HPDE6-E6E7 (cell line): ENCODE data around the gene GNB1.
"Not testable (repeated sequence)": the region's sequence is repeated elsewhere in the genome, so short reads cannot be mapped to it uniquely, and the experiment has no call there.

Experiments used
- DNase-seq: peaks from one replicate; pipeline ENCODE4 v3.0.0; 2011; ENCODE audit warnings: missing footprints; ENCODE audit errors: extremely low spot score

Gene GNB1

GRCh38 chr1:1890506-1891348, at the start of gene GNB1:
TSS of gene GNB1 (minus strand) at chr1:1891087. CDS start at chr1:1825453, 65,634 bp downstream.
- DNase-seq = peak; percentile 81

DNA sequence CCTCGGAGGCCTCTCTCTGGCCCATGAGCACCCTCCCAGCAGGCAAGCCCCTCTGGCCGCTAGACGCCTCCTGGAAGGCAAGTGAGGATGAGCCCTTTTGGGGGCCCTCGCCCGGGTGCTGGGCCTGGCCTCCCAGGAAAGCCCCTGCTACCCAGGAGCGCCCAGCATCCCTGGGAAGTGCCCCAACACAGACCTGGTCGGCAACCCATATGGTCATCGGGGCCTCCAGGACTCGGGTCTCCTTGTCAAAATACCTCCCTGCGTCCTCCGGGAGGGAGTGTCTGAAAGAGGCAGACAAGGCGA, 49.2 kb upstream of the GNB1 start:
- DNase-seq = no peak

DNA sequence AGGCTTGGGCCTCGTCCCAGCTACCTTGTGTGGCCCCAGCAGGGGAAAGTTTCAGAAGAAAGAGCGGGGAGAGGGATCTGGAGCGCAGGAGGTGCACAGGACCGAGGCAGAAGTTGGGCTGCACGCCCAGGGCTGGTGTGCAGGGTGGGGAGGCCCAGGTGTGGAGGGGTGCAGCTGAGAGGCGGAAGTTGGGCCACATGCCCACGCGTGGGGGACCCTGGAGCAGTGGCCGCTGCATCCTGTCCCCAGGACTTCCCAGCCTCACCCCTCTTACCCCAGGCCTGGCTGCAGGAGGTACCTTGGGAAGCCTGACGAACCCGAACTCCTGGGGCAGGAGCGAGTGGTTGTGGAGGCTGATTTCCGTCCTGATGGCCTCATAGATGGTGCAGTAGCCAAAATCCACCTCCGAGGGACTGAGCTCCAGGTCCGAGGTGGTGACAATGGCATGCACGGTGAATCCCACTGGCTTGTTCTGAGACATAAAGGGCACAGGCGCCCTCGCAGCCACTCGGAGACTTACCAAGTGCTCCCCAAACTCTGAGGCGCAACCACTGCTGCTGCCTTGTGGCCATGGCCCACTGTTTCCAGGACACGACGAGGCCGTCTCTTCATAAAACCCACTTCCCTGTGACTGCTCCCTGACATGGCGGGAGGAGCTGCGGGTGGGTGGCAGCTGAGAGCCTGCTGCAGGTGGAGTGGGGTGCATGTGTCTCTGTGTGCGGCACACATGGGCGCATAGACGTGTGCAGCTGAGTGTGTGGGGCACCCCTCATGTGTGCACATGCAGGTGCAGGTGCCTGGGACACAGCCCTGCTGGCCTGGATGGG, 48.6 kb upstream of the GNB1 start:
- DNase-seq = no peak

- no peak for DNase-seq
Measured at GRCh38 chr1:1938613-1939295, 47.9 kb upstream of the GNB1 start.

GRCh38 chr1:1938276-1938573, 47.3 kb upstream of the GNB1 start:
- no peak for DNase-seq

- no peak for DNase-seq
Measured at GRCh38 chr1:1937549-1938275, 46.8 kb upstream of the GNB1 start.

DNA sequence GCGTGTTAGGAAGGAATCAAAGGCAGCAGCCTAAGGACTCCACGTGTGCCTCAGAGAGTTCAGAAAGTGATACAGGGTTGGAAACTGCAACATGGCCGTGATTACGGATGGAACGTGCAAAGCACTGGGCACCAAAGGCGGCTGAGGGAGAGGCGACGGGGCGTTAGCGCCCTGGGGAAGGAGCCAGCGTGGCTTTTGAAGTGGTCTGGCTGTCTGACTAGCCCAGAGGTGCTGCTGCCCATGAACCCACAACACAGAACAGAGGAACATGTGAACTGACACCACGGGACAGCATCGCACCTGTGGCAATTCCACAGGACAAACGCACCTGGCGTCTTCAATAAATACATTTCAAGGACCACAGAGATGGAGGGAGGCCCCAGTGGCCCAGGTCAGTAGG, 46.2 kb upstream of the GNB1 start:
- no peak for DNase-seq

GRCh38 chr1:1934848-1935247, 44.0 kb upstream of the GNB1 start:
- DNase-seq = not testable (repeated sequence)

DNA sequence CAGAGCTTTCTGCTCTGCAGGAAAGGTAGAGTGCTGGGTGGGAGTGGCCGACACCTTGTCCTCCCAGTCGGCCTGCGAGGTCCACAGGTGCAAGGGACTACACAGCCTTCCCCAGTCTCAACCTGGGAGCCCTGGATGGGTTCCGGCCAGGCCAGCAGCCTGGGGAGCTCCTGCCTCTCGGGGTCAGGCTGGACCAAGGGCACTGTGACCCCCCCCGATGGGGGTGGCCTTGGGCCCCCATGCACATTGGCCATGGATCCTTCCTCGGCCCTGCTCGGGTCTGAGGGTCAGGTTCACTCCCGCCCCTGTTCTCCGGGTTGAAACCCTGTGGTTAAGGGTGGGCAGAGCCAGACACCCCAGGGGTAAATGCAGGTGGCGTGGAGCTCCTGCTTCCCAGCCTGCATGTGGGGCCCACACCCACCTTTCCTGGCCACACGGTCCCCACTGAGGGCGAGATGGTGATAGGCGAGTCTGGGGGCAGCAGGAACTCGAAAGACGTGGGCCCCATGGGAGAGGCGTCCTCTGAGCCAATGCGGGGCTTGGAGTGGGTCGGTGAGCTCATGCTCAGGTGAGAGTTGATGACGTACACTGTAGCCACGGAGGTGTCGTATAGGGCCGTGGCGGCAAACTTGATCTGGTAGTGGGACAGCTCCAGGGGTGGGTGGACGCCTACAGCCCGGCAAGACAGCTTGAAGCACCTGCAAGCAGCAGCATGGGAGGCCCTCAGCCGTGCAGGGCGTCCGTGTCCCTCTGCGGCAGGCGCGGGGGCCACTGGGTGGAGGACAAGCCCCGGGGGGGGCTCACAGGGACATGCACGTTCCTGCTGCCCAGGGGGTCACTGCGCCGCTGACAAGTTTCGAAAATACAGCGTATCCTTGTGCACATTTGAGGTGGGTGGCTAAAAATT, 39.0 kb upstream of the GNB1 start:
- DNase-seq = no peak

GRCh38 chr1:1929102-1929638, 38.3 kb upstream of the GNB1 start:
- DNase-seq = no peak

DNA sequence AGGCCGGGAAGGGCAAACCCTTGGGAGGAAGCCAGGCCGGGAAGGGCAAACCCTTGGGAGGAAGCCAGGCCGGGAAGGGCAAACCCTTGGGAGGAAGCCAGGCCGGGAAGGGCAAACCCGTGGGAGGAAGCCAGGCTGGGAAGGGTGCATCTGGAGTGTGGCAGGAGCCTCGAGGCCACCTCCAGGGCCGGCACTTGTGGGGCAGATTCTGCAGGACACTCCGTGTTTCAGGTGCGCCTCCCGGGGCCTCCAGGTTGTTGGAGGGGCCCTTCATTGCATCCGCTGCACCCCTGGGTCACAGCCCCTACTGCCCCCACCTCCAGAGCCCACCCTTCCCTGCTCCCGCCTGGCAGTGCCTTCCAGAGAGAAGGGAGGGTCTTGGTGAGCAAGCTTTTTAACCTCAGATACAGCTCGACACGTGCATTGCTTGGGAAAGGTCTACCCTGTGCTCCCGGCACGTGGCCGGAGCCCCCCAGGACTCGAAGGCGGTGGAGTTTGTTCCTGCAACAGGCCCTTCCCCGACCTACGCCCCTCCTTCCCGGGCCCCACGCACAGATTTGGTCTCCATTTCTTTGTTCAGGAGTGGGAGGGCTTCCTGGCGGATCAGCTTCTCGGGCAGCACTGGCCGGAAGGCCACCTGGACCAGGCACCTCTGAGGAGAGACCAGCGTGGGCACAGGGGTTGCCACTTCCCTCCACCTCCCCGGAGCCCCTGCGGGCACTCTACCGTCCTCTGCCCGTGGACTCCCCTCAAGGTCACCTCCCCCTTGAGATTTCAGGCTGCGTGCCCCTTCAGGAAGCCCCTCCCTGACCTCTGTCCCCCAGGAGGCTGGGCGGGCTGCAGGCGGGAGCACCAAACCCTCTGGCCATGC, 37.6 kb upstream of the GNB1 start:
- DNase-seq = no peak

DNA sequence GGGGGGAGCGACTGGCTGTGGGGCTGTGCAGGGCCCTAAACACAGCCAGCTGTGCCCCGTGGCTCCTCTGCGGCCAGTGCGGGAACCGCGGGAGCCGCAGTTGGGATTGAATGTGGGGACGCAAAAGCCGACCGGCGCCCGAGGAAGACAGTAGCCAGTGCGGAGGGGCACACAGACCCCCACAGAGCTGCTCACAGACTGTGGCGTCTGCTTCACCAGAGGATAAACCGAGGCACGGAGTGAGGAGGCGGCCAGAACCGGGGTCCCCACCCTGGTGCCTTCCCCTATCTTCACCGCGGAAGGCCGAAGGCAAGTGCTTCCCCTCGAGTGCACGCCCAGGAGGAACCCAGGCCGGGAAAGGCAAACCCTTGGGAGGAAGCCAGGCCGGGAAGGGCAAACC, 36.9 kb upstream of the GNB1 start:
- DNase-seq = no peak

DNA sequence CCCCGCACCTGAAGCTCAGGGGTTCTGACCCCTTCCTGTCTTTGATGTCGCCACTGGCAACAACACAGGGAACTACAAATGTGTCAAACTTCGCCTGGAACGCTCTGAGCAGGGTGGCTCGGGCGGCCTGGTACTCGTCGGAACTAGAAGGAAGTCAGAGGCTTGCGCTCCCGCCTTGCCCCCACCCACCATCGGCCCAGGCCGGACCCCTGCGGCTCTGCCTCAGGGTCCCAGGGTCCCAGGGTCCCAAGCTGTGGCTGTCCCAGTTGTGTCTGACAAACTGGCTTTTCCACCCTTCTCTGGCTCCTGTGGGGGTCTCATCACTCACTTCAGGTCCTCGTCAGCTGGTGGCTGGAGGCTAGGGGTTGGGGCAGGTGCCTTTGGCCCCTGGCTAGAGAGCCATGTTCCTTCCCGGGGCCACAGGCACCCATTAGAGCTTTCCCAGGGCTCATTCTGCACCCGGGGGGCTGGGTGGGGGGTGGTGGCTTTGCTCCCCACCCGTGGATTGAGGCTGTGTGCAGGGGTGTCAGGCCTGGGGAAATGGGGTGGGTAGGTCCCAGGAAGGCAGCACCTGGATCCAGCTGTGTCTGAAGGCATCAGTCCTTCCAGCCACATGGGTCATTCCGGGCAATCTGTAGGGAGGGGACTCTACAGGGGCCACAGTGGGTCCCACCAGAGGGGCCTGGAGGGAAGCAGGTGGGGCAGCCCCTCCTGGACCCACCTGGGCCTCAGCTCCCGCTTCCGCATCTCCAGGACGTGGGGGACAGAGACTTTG, 36.2 kb upstream of the GNB1 start:
- DNase-seq = no peak

DNA sequence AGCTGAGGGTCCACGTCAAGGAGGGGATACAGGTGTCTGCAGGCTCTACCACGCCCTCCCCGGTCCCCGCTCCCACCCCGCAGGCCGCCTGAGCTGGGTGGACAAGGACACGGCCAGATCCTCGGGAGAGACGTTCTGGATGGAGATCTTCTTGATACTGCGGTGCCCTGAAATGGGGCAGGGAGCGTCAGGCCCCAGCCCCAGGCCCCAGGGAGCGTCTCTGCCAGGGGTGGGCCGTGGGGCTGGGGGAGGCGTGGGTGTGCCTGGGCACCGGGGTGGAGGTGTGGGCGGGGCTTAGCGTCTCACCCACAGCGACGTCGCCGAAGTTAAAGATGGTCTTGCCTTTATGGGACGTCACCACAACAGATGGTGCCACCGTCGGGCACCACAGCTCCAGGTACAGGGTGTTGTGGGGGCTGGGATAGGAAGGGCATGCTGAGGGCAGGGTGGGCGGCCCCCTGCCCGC, 35.5 kb upstream of the GNB1 start:
- DNase-seq = no peak

GRCh38 chr1:1925437-1926345, 34.8 kb upstream of the GNB1 start:
- DNase-seq = no peak

GRCh38 chr1:1924849-1925248, 34.0 kb upstream of the GNB1 start:
- no peak for DNase-seq

GRCh38 chr1:1924386-1924785, 33.5 kb upstream of the GNB1 start:
- no peak for DNase-seq
